HepG2 (cell line): ENCODE data around the gene MEX3B. TPM values are rescaled to one million over a fixed set of nuclear protein-coding genes. Genes with fewer than 3 reads are reported as not detected.
A peak's percentile ranks its signal among the peaks of the same experiment; 100 is the strongest.

Experiments used
- ATAC-seq: fragments of 200-7000 bp; cut with Tn5 transposase; 3 replicates; pipeline ENCODE4 v1.9.1; 2020; ENCODE audit warnings: mild to moderate bottlenecking, moderate library complexity
- BruUV-seq: library from RNA; stranded (reverse); fragments of 400-500 nt; replicated peaks from 2 replicates; lab custom pipeline; 2021; lab: Mats Ljungman, UMichigan
- CTCF ChIA-PET: fragments of 300-600 bp; formaldehyde crosslinking; extraction: SDS; loops from one replicate; lab custom pipeline; 2021; ENCODE audit warnings: low total read pairs, inconsistent platforms, low intra/inter-chr PET ratio; lab: Yijun Ruan, JAX
- POLR2A ChIA-PET: fragments of 350-600 bp; sonication (Branson Sonifier 250); formaldehyde crosslinking; loops from one replicate; lab custom pipeline; 2020; ENCODE audit warnings: antibody characterized with exemption, inconsistent platforms; lab: Yijun Ruan, JAX
- DNase-seq: peaks from one replicate; pipeline ENCODE4 v3.0.0-alpha.2; 2015; ENCODE audit warnings: low spot score
- FAIRE-seq: peaks from 3 replicates; lab custom pipeline; 2011; peaks lifted over from hg19 to GRCh38; lab: Jason Lieb, UNC
- H2AFZ ChIP-seq: one replicate; pipeline ENCODE4 v1.6.1; 2011; ENCODE audit warnings: low read length, inconsistent platforms
- H3K27ac ChIP-seq: fragments of 300-600 bp; 3 replicates; pipeline ENCODE4 v1.8.0; 2011; ENCODE audit warnings: mixed run types, mild to moderate bottlenecking, mixed read lengths, low read length, inconsistent platforms; ENCODE audit not compliant: insufficient read depth; ENCODE audit errors: extremely low read length
- H3K27me3 ChIP-seq, 2 experiments: fragments of 200-600 bp in 1 of 2; 2 replicates in 1 of 2; 3 replicates in 1 of 2; pipeline versions ENCODE4 v1.6.0 to v1.8.0; 2011; ENCODE audit warnings: low read length in 2 of 2, mild to moderate bottlenecking in 2 of 2, moderate library complexity in 2 of 2, inconsistent platforms in 1 of 2; ENCODE audit not compliant: insufficient read depth in 2 of 2, control insufficient read depth in 1 of 2
- H3K36me3 ChIP-seq, 2 experiments: fragments of 200-600 bp in 1 of 2; replicated peaks in 1 of 2; 2 replicates in 1 of 2; 3 replicates in 1 of 2; pipeline versions ENCODE4 v1.5.1 to v1.8.0; 2011; ENCODE audit warnings: low read length in 2 of 2, inconsistent platforms in 1 of 2; ENCODE audit not compliant: insufficient read depth in 2 of 2, control insufficient read depth in 1 of 2
- H3K4me1 ChIP-seq: 2 replicates; pipeline ENCODE4 v1.5.1; 2012; ENCODE audit warnings: low read length, inconsistent platforms; ENCODE audit not compliant: insufficient read depth
- H3K4me2 ChIP-seq: 2 replicates; pipeline ENCODE4 v1.6.0; 2011; ENCODE audit warnings: low read depth, low read length, inconsistent platforms
- H3K4me3 ChIP-seq, 3 experiments: fragments of 200-600 bp in 1 of 3; sonication (generic), shearing (Covaris generic) in 1 of 3; replicated peaks in 1 of 3; 2 replicates each; pipeline ENCODE4 v1.5.1; 2011 to 2016; ENCODE audit warnings: low read length in 3 of 3, inconsistent platforms in 2 of 3, low read depth in 2 of 3, mild to moderate bottlenecking in 2 of 3, control low read depth in 1 of 3, mixed read lengths in 1 of 3; ENCODE audit not compliant: insufficient read depth in 1 of 3
- H3K79me2 ChIP-seq: one replicate; pipeline ENCODE4 v1.6.1; 2011; ENCODE audit warnings: low read length, inconsistent platforms; ENCODE audit not compliant: insufficient read depth
- H3K9ac ChIP-seq: 2 replicates; pipeline ENCODE4 v1.6.0; 2011; ENCODE audit warnings: mild to moderate bottlenecking, low read depth, low read length, inconsistent platforms; ENCODE audit not compliant: insufficient read depth
- H3K9me3 ChIP-seq: 2 replicates; pipeline ENCODE4 v1.5.1; 2012; ENCODE audit warnings: mild to moderate bottlenecking, low read length
- H4K20me1 ChIP-seq: 2 replicates; pipeline ENCODE4 v1.6.0; 2011; ENCODE audit warnings: inconsistent platforms, mild to moderate bottlenecking, low read length, moderate library complexity; ENCODE audit not compliant: insufficient read depth
- HNRNPH1 ChIP-seq: fragments of 200-400 bp; formaldehyde crosslinking; optimal IDR thresholded peaks from 2 replicates; pipeline ENCODE3; 2017; ENCODE audit warnings: mild to moderate bottlenecking, low read depth, low read length
- PITX1 ChIP-seq: sonication (generic); formaldehyde crosslinking; IDR thresholded peaks from 2 replicates; pipeline ENCODE4 v1.5.1; 2020; ENCODE audit warnings: mild to moderate bottlenecking, missing genetic modification reagents
- RBFOX2 ChIP-seq: fragments of 200-400 bp; formaldehyde crosslinking; IDR thresholded peaks from 2 replicates; pipeline ENCODE4 v1.6.1; 2017; ENCODE audit warnings: low read depth, mild to moderate bottlenecking, low read length
- ZNF143 ChIP-seq: sonication (generic); formaldehyde crosslinking; IDR thresholded peaks from 2 replicates; pipeline ENCODE4 v1.4.0; 2020; ENCODE audit warnings: missing genetic modification reagents
- ZNF263 ChIP-seq: sonication (generic); formaldehyde crosslinking; IDR thresholded peaks from 2 replicates; pipeline ENCODE4 v1.4.0; 2020; ENCODE audit warnings: missing genetic modification reagents
- WGBS: methylation state at CpG from one replicate; pipeline ENCODE4 v1.1.6; 2017; ENCODE audit warnings: low lambda C conversion rate; 5-methylcytosine and 5-hydroxymethylcytosine counted together
- in situ Hi-C: cut with HindIII; loops from 2 replicates; pipeline ENCODE4 v1.10.0; 2017; ENCODE audit warnings: low pct_unique_long_range_greater_than_20kb; ENCODE audit not compliant: extremely low pct_ligation_motif_present
- intact Hi-C: fragments of 100-400 bp; cut with micrococcal nuclease; formaldehyde crosslinking; loops from one replicate; pipeline ENCODE4 v1.10.0; 2022; ENCODE audit not compliant: unreplicated experiment
- polyA plus RNA-seq, 8 experiments: library from polyadenylated mRNA; depleted of rRNA in 3 of 8; stranded (reverse) in 7 of 8; unstranded in 1 of 8; fragments of >200 nt; fragmentation: Illumina TruSeq in 4 of 8; extraction: Trizol in 4 of 8; gene quantifications; 2 replicates each; pipeline versions ENCODE4 v1.2.1 to v1.2.3, GENCODE V29; 2011 to 2016; ENCODE audit warnings: low read depth in 4 of 8, missing spikeins in 1 of 8, mixed read lengths in 1 of 8; ENCODE audit not compliant: insufficient read depth in 1 of 8
- total RNA-seq, 5 experiments: library from RNA; depleted of rRNA; stranded (reverse); fragments of >200 nt; fragmentation: Illumina TruSeq; extraction: Trizol; gene quantifications; 2 replicates each; pipeline ENCODE4 v1.2.3, GENCODE V29; 2016; ENCODE audit warnings: low read depth in 1 of 5
- TF ChIP-seq, protein P1 (sequence below): sonication (generic); formaldehyde crosslinking; IDR thresholded peaks from 2 replicates; pipeline ENCODE4 v1.5.0; 2020; ENCODE audit warnings: mild to moderate bottlenecking, missing genetic modification reagents, moderate library complexity

Gene MEX3B
- total and polyA plus RNA-seq, 2 of the 13 experiments (the other 11 are each of a cell fraction or from before 2014, with no cell fraction given): 0.48 to 0.62 TPM

DNA sequence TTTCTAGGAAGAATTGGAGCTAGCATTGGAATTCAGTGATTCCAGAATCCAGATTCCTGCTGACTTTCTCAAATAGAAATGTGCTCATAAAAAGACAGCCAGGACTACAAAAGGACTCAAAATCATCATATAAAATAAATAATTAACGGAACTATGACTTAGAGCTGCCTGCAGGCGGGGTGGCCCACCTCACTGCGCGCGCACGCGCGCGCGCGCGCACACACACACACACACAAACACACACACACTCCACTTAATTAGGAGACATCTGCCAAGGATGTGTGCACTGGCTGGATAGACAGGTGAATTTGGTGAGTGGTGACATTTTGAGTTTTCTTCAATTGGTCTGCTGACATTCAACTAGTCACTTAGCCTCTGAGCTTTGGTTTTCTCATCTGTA lies 6.9 kb upstream of the MEX3B start:
- FAIRE-seq (no peak), ATAC-seq (no peak)
- Histone ChIP-seq H3K27ac (no peak overlapping the region), H3K4me1 (peaks cover 3% of the 10 kb centered on the region; the same call in 1 of the 2 replicates), H3K4me2 (no peak overlapping the region), H3K4me3 (no peak overlapping the region), H3K9me3 (no peaks in the 10 kb centered on the region), H4K20me1 (no peaks in the 10 kb centered on the region), H3K27me3 (peaks cover 2 to 44% of the 10 kb centered on the region in 2 experiments; a peak in 4 of 5 replicates), H3K9ac (no peak overlapping the region), H3K79me2 (no peaks in the 10 kb centered on the region)
- in situ Hi-C loops: no loop called here
- 83% methylated on average over 12 of the region's 12 CpGs for WGBS
- POLR2A ChIA-PET: no interaction called here
- TF ChIP-seq ZNF263: no peak
- TF ChIP-seq HNRNPH1: no peak
- no peak for TF ChIP-seq PITX1
- no peak for TF ChIP-seq RBFOX2
- TF ChIP-seq, all 625 proteins: peak for 0
- CTCF ChIA-PET: no interaction called here
- no peaks in the 10 kb centered on the region for H3K36me3 ChIP-seq
- no peak for DNase-seq
- H2AFZ ChIP-seq: no peak overlapping the region
- intact Hi-C loops: no loop called here
- no TSS peak for BruUV-seq

GRCh38 chr15:82051664-82052063 lies 5.8 kb upstream of the MEX3B start:
- intact Hi-C loops: no loop called here
- Histone ChIP-seq H3K9me3 (no peaks in the 10 kb centered on the region), H3K4me3 (no peak overlapping the region), H3K4me2 (no peak overlapping the region), H3K4me1 (peaks cover 8% of the 10 kb centered on the region; the same call in 1 of the 2 replicates), H3K36me3 (no peaks in the 10 kb centered on the region), H3K27me3 (peaks cover 4 to 38% of the 10 kb centered on the region in 2 experiments; a peak in 4 of 5 replicates), H4K20me1 (no peaks in the 10 kb centered on the region), H3K9ac (no peak overlapping the region), H2AFZ (no peak overlapping the region), H3K27ac (no peak overlapping the region), H3K79me2 (no peaks in the 10 kb centered on the region)
- POLR2A ChIA-PET: no interaction called here
- ATAC-seq (no peak), DNase-seq (no peak), FAIRE-seq (no peak)
- 15% methylated on average over 6 of the region's 6 CpGs for WGBS
- CTCF ChIA-PET: no interaction called here
- no peak for TF ChIP-seq ZNF143
- TF ChIP-seq, protein P1, sequence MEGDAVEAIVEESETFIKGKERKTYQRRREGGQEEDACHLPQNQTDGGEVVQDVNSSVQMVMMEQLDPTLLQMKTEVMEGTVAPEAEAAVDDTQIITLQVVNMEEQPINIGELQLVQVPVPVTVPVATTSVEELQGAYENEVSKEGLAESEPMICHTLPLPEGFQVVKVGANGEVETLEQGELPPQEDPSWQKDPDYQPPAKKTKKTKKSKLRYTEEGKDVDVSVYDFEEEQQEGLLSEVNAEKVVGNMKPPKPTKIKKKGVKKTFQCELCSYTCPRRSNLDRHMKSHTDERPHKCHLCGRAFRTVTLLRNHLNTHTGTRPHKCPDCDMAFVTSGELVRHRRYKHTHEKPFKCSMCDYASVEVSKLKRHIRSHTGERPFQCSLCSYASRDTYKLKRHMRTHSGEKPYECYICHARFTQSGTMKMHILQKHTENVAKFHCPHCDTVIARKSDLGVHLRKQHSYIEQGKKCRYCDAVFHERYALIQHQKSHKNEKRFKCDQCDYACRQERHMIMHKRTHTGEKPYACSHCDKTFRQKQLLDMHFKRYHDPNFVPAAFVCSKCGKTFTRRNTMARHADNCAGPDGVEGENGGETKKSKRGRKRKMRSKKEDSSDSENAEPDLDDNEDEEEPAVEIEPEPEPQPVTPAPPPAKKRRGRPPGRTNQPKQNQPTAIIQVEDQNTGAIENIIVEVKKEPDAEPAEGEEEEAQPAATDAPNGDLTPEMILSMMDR (CRISPR knock-in tag): peak; percentile 13; the same call in 1 of the 2 replicates
- BruUV-seq: no TSS peak
- in situ Hi-C loops: no loop called here
